HL-60 (cell line): Measurements from ENCODE around the gene DNAH2.

ENCODE experiments used
- DNase-seq, 2 experiments: peaks; one replicate each; pipeline ENCODE4 v3.0.0-alpha.2; 2010 to 2020; ENCODE audit warnings: low read depth in 1 of 2, low spot score in 1 of 2
- H3K27ac ChIP-seq: fragments of 250-450 bp; sonication (Bioruptor Pico); replicated peaks from 2 replicates; pipeline ENCODE4 v1.5.1; 2020; ENCODE audit warnings: mild to moderate bottlenecking, moderate library complexity
- H3K27me3 ChIP-seq: fragments of 250-450 bp; sonication (Bioruptor Pico); 2 replicates; pipeline ENCODE4 v1.5.1; 2021; ENCODE audit warnings: mild to moderate bottlenecking, moderate library complexity; ENCODE audit not compliant: insufficient read depth, poor library complexity, severe bottlenecking
- H3K4me3 ChIP-seq: replicated peaks from 2 replicates; pipeline ENCODE4 v1.5.1; 2011; ENCODE audit warnings: mild to moderate bottlenecking, control low read depth, low read length; ENCODE audit not compliant: insufficient read depth
- GABPA ChIP-seq: IDR thresholded peaks from 2 replicates; pipeline ENCODE4 v1.6.1; 2012; ENCODE audit warnings: low read depth
- POLR2AphosphoS5 ChIP-seq: IDR thresholded peaks from 2 replicates; pipeline ENCODE4 v1.6.1; 2012; ENCODE audit warnings: low read depth
- SPI1 ChIP-seq: IDR thresholded peaks from 2 replicates; pipeline ENCODE4 v1.6.1; 2012; ENCODE audit warnings: low read depth, mild to moderate bottlenecking, borderline replicate concordance
- TF ChIP-seq, protein P1 (sequence below): IDR thresholded peaks from 2 replicates; pipeline ENCODE4 v1.6.1; 2012; ENCODE audit warnings: low read depth; ENCODE audit not compliant: insufficient replicate concordance
- TF ChIP-seq, protein P2 (sequence below): IDR thresholded peaks from one replicate; pipeline ENCODE4 v1.5.1; 2011; ENCODE audit warnings: low read length, control low read depth, inconsistent platforms; ENCODE audit not compliant: insufficient read depth

Gene DNAH2

DNA sequence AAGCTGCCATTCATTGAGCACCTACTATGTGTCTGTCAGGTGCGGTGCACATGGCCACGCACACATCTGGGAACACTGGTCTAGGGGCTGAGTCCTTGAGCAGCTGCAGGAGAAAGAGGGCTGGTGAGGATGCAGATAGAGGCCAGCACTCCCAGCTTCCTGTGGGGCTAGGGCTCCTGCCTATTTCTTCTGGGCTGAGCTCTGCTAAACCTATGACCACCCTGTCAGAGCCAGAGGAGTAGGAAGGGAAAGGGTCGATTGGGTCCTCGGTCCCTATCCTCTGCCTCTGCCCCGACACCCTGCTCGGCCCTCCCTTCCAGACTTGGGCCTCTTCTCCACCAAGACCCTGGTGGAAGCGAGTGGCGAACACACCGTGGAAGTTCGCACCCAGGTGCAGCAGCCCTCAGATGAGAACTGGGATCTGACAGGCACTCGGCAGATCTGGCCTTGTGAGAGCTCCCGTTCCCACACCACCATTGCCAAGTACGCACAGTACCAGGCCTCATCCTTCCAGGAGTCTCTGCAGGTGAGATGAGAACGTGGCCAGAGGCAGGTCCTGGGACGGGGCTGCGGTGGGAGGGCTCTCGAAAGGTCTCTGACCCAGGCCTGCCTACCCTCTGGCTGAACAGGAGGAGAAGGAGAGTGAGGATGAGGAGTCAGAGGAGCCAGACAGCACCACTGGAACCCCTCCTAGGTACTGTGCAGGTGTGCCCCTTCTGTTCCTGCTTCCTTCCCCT, 133.3 kb downstream of the DNAH2 start:
- DNase-seq = no peak
- H3K27me3 ChIP-seq = no peaks in the 10 kb centered on the region
- TF ChIP-seq SPI1 (no peak), POLR2AphosphoS5 (no peak), GABPA (no peak)
- TF ChIP-seq, protein P1, sequence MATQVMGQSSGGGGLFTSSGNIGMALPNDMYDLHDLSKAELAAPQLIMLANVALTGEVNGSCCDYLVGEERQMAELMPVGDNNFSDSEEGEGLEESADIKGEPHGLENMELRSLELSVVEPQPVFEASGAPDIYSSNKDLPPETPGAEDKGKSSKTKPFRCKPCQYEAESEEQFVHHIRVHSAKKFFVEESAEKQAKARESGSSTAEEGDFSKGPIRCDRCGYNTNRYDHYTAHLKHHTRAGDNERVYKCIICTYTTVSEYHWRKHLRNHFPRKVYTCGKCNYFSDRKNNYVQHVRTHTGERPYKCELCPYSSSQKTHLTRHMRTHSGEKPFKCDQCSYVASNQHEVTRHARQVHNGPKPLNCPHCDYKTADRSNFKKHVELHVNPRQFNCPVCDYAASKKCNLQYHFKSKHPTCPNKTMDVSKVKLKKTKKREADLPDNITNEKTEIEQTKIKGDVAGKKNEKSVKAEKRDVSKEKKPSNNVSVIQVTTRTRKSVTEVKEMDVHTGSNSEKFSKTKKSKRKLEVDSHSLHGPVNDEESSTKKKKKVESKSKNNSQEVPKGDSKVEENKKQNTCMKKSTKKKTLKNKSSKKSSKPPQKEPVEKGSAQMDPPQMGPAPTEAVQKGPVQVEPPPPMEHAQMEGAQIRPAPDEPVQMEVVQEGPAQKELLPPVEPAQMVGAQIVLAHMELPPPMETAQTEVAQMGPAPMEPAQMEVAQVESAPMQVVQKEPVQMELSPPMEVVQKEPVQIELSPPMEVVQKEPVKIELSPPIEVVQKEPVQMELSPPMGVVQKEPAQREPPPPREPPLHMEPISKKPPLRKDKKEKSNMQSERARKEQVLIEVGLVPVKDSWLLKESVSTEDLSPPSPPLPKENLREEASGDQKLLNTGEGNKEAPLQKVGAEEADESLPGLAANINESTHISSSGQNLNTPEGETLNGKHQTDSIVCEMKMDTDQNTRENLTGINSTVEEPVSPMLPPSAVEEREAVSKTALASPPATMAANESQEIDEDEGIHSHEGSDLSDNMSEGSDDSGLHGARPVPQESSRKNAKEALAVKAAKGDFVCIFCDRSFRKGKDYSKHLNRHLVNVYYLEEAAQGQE = no peak
- TF ChIP-seq, protein P2, sequence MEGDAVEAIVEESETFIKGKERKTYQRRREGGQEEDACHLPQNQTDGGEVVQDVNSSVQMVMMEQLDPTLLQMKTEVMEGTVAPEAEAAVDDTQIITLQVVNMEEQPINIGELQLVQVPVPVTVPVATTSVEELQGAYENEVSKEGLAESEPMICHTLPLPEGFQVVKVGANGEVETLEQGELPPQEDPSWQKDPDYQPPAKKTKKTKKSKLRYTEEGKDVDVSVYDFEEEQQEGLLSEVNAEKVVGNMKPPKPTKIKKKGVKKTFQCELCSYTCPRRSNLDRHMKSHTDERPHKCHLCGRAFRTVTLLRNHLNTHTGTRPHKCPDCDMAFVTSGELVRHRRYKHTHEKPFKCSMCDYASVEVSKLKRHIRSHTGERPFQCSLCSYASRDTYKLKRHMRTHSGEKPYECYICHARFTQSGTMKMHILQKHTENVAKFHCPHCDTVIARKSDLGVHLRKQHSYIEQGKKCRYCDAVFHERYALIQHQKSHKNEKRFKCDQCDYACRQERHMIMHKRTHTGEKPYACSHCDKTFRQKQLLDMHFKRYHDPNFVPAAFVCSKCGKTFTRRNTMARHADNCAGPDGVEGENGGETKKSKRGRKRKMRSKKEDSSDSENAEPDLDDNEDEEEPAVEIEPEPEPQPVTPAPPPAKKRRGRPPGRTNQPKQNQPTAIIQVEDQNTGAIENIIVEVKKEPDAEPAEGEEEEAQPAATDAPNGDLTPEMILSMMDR = no peak
- peak overlapping the region; percentile 23; the same call in 1 of the 2 replicates for H3K4me3 ChIP-seq
- H3K27ac ChIP-seq = no peak overlapping the region

DNA sequence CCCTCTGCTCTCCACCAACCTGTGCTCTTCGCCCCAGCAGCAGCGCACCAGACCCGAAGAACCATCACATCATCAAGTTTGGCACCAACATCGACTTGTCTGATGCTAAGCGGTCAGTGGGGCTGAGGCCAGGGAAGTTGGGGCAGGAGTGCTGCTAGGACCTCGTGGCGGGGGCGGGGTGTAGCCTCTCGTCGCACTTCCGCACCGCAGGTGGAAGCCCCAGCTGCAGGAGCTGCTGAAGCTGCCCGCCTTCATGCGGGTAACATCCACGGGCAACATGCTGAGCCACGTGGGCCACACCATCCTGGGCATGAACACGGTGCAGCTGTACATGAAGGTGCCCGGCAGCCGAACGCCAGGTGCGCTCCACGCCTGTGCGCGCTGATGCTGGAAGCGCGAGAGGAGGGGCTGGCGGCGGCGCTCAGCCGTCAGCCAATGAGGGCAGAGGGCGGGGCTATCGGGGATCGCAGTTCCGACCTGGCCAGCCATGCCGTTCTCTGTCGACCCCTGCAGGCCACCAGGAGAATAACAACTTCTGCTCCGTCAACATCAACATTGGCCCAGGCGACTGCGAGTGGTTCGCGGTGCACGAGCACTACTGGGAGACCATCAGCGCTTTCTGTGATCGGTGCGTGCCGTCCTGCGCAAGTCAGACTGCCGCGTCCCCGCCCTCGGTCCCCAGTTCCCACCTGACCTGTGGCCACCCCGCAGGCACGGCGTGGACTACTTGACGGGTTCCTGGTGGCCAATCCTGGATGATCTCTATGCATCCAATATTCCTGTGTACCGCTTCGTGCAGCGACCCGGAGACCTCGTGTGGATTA, 134.1 kb downstream of the DNAH2 start:
- peak in 1 of 2 experiments; percentile 81 for DNase-seq
- Histone ChIP-seq H3K27ac (no peak overlapping the region), H3K27me3 (no peaks in the 10 kb centered on the region), H3K4me3 (peak overlapping the region; percentile 23)
- TF ChIP-seq, protein P2 = peak; percentile 60
- TF ChIP-seq, protein P1 = no peak
- no peak; the same call in 1 of the 2 replicates for TF ChIP-seq POLR2AphosphoS5

DNA sequence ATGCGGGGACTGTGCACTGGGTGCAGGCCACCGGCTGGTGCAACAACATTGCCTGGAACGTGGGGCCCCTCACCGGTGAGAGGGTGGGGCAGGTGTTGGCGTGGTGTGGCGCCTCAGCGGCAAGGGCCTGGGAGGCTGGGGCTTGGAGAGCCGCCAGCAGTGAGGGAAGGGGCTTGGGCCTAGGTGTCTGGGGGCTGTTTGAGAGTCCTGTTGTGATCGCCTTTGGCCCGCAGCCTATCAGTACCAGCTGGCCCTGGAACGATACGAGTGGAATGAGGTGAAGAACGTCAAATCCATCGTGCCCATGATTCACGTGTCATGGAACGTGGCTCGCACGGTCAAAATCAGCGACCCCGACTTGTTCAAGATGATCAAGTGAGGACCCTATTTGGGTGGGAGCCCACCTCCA, 134.7 kb downstream of the DNAH2 start:
- Histone ChIP-seq H3K4me3 (no peak overlapping the region), H3K27me3 (no peaks in the 10 kb centered on the region), H3K27ac (no peak overlapping the region)
- DNase-seq = no peak
- TF ChIP-seq, protein P2 = no peak
- TF ChIP-seq SPI1 (no peak), POLR2AphosphoS5 (no peak), GABPA (no peak)
- TF ChIP-seq, protein P1 = no peak
